ENCODE data around the gene JAG1. TPM values are rescaled to one million over a fixed set of nuclear protein-coding genes. Genes with fewer than 3 reads are reported as not detected.

Gene JAG1
- total RNA-seq, 4 donors from 2014 or later = 35.2 to 73.5 (median 65.3) TPM

GRCh38 chr20:10718661-10719060, 44.9 kb upstream of the JAG1 start:
- no peak for DNase-seq
- Histone ChIP-seq H3K27me3 (no peaks in the 10 kb centered on the region), H3K27ac (no peak overlapping the region), H3K9me3 (no peaks in the 10 kb centered on the region), H3K36me3 (no peaks in the 10 kb centered on the region), H3K4me1 (no peaks in the 10 kb centered on the region), H3K4me3 (no peak overlapping the region)
- TF ChIP-seq, protein P1, sequence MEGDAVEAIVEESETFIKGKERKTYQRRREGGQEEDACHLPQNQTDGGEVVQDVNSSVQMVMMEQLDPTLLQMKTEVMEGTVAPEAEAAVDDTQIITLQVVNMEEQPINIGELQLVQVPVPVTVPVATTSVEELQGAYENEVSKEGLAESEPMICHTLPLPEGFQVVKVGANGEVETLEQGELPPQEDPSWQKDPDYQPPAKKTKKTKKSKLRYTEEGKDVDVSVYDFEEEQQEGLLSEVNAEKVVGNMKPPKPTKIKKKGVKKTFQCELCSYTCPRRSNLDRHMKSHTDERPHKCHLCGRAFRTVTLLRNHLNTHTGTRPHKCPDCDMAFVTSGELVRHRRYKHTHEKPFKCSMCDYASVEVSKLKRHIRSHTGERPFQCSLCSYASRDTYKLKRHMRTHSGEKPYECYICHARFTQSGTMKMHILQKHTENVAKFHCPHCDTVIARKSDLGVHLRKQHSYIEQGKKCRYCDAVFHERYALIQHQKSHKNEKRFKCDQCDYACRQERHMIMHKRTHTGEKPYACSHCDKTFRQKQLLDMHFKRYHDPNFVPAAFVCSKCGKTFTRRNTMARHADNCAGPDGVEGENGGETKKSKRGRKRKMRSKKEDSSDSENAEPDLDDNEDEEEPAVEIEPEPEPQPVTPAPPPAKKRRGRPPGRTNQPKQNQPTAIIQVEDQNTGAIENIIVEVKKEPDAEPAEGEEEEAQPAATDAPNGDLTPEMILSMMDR (IDR thresholded peaks at IDR 0.05) = no peak
- no peak for TF ChIP-seq POLR2A (IDR thresholded peaks at IDR 0.05)

GRCh38 chr20:10716855-10717254, 43.1 kb upstream of the JAG1 start:
- no peaks in the 10 kb centered on the region for H3K27me3 ChIP-seq
- H3K4me3 ChIP-seq = no peak overlapping the region
- H3K27ac ChIP-seq = no peak overlapping the region
- H3K9me3 ChIP-seq = no peaks in the 10 kb centered on the region
- TF ChIP-seq POLR2A (IDR thresholded peaks at IDR 0.05) = no peak
- H3K36me3 ChIP-seq = no peaks in the 10 kb centered on the region
- no peaks in the 10 kb centered on the region for H3K4me1 ChIP-seq
- DNase-seq = no peak

- Histone ChIP-seq H3K4me3 (no peak overlapping the region), H3K36me3 (no peaks in the 10 kb centered on the region), H3K4me1 (peaks cover 0 to 4% (median 0%) of the 10 kb centered on the region in 4 donors), H3K9me3 (no peaks in the 10 kb centered on the region), H3K27ac (no peak overlapping the region), H3K27me3 (no peaks in the 10 kb centered on the region)
- no peak for DNase-seq
- TF ChIP-seq, protein P1 (IDR thresholded peaks at IDR 0.05) = no peak
- no peak for TF ChIP-seq POLR2A (IDR thresholded peaks at IDR 0.05)
Observed at GRCh38 chr20:10715035-10715434, 41.2 kb upstream of the JAG1 start.

DNA sequence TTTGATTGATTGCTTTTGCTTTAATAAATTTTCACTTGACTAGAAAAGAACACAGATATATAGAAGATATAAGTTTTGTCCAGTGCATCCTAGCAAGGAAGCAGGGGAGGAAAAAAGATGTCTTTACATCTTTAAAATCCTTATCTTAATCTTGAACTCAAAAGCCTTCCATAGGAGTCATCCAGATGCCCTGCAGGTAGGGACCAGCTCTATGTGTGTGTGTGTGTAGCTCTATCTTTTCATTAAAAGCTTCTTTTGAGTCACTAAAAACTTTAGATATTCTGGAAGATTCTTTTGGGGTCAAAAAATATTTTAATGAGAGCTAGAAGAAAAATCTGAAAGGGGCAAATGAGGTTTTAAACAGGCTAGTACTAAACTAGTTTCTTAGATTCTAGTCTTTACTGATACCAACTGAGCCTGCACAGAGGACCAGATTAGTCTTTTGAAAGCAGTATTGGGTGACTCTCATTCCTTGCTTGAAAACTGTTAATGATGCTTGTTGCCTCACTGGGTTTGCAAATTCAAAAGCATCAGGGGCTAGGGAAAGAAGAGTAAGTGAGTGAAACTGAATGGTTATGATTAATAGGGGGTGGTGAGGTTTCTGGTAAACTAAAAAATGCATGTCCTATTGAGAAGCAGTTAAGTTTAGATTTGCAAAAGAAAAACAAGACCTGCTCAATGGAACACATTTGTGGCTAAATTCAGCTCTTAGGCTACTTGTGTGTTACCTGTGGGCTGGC, 40.6 kb upstream of the JAG1 start:
- peaks cover 0 to 5% (median 2%) of the 10 kb centered on the region in 4 donors for H3K4me1 ChIP-seq
- H3K4me3 ChIP-seq = no peak overlapping the region
- H3K27me3 ChIP-seq = no peaks in the 10 kb centered on the region
- H3K9me3 ChIP-seq = no peaks in the 10 kb centered on the region
- TF ChIP-seq, protein P1 (IDR thresholded peaks at IDR 0.05) = no peak
- TF ChIP-seq POLR2A (IDR thresholded peaks at IDR 0.05) = no peak
- no peak for DNase-seq
- no peak overlapping the region for H3K27ac ChIP-seq
- no peaks in the 10 kb centered on the region for H3K36me3 ChIP-seq

- Histone ChIP-seq H3K36me3 (no peaks in the 10 kb centered on the region), H3K27ac (no peak overlapping the region), H3K4me3 (no peak overlapping the region), H3K4me1 (peaks cover 0 to 14% (median 2%) of the 10 kb centered on the region in 4 donors), H3K27me3 (no peaks in the 10 kb centered on the region), H3K9me3 (no peaks in the 10 kb centered on the region)
- TF ChIP-seq POLR2A (IDR thresholded peaks at IDR 0.05) = no peak
- TF ChIP-seq, protein P1 (IDR thresholded peaks at IDR 0.05) = no peak
- DNase-seq = no peak
Observed at GRCh38 chr20:10713161-10713560, 39.4 kb upstream of the JAG1 start.

DNA sequence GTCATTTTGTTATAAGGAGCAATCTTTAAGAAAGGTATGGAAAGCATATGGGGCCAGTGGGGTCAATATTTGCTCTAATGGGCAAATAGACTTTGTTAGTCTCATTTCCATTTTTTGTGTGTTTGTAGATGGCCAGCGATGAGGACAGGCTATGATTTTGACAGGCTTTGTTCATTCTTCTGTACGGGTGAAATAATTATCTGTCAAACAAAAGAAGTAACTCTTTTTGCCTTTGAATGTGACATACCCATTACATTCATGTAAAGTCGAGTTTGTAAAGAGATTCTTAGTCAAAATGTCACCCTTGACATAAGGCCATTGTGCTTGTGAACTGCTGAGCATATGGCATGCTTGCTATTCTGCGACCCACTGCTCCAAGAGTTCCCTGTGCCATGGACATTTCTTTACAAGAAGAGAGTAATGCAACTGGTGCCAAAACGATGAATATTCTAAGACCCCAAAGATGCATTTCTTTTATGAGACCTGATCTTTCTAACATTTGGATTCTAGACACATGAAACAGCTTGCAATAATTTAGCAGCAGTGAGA, 38.2 kb upstream of the JAG1 start:
- Histone ChIP-seq H3K27ac (peak overlapping the region in 3 of 4 donors; percentile 40 to 61 (median 46)), H3K4me1 (peaks cover 0 to 14% (median 4%) of the 10 kb centered on the region in 4 donors), H3K4me3 (peak overlapping the region in 2 of 4 donors; percentile 5 to 34), H3K36me3 (no peaks in the 10 kb centered on the region), H3K27me3 (no peaks in the 10 kb centered on the region), H3K9me3 (no peaks in the 10 kb centered on the region)
- TF ChIP-seq POLR2A (IDR thresholded peaks at IDR 0.05) = no peak
- TF ChIP-seq, protein P1 (IDR thresholded peaks at IDR 0.05) = no peak
- no peak for DNase-seq
